ENCODE data around the gene PIANP. TPM values are rescaled to one million over a fixed set of nuclear protein-coding genes. Genes with fewer than 3 reads are reported as not detected.
"Not testable (repeated sequence)": the region's sequence is repeated elsewhere in the genome, so short reads cannot be mapped to it uniquely, and the experiment has no call there.

The PIANP gene
- total RNA-seq, 2 donors from 2014 or later = not detected

- Histone ChIP-seq H3K4me1 (no peaks in the 10 kb centered on the region), H3K9me3 (no peaks in the 10 kb centered on the region), H3K27me3 (peaks cover 0 to 2% of the 10 kb centered on the region in 2 donors), H3K4me3 (no peak overlapping the region), H3K36me3 (no peaks in the 10 kb centered on the region), H3K27ac (no peak overlapping the region)
- TF ChIP-seq CTCF (IDR thresholded peaks at IDR 0.05) = no peak
- DNase-seq (ENCODE audit: low spot score) = no peak
These were observed 8.4 kb upstream of the PIANP start for GRCh38 chr12:6708960-6709394.

- H3K27me3 ChIP-seq; H3K4me3 ChIP-seq; H3K4me1 ChIP-seq; H3K27ac ChIP-seq; H3K36me3 ChIP-seq; H3K9me3 ChIP-seq; DNase-seq (ENCODE audit: low spot score): not testable (repeated sequence)
These were observed 7.7 kb upstream of the PIANP start for GRCh38 chr12:6708351-6708750.

- H3K27me3 ChIP-seq = peaks cover 11 to 27% of the 10 kb centered on the region in 2 donors
- no peak for DNase-seq (ENCODE audit: low spot score)
These were observed 3.0 kb upstream of the PIANP start for GRCh38 chr12:6703631-6704030.

GRCh38 chr12:6701078-6701768 lies 608 bp upstream of the PIANP start:
- peak overlapping the region in 1 of 2 donors; percentile 53 for H3K4me3 ChIP-seq
- H3K27me3 ChIP-seq = peaks cover 11 to 28% of the 10 kb centered on the region in 2 donors
- TF ChIP-seq CTCF (IDR thresholded peaks at IDR 0.05) = no peak
- H3K9me3 ChIP-seq = no peaks in the 10 kb centered on the region
- H3K36me3 ChIP-seq = no peaks in the 10 kb centered on the region
- H3K4me1 ChIP-seq = peaks cover 0 to 18% of the 10 kb centered on the region in 2 donors
- no peak for DNase-seq (ENCODE audit: low spot score)
- H3K27ac ChIP-seq = no peak overlapping the region

More at GRCh38 chr12:6703631-6704030, 3.0 kb upstream of the PIANP start:
- Histone ChIP-seq H3K27ac (no peak overlapping the region), H3K4me1 (peaks cover 0 to 18% of the 10 kb centered on the region in 2 donors), H3K4me3 (no peak overlapping the region), H3K9me3 (no peaks in the 10 kb centered on the region), H3K36me3 (no peaks in the 10 kb centered on the region)
- TF ChIP-seq CTCF (IDR thresholded peaks at IDR 0.05) = no peak

GRCh38 chr12:6699989-6700645 lies 498 bp downstream of the PIANP start:
- Histone ChIP-seq H3K9me3 (no peaks in the 10 kb centered on the region), H3K27me3 (peaks cover 11 to 28% of the 10 kb centered on the region in 2 donors), H3K4me3 (peak overlapping the region; percentile 39 to 53), H3K27ac (no peak overlapping the region), H3K36me3 (no peaks in the 10 kb centered on the region), H3K4me1 (peaks cover 0 to 18% of the 10 kb centered on the region in 2 donors)
- no peak for DNase-seq (ENCODE audit: low spot score)
- no peak for TF ChIP-seq CTCF (IDR thresholded peaks at IDR 0.05)

- peak overlapping the region; percentile 39 to 53 for H3K4me3 ChIP-seq
These were observed 1.2 kb downstream of the PIANP start for GRCh38 chr12:6699259-6699988.

More at GRCh38 chr12:6699259-6699988, 1.2 kb downstream of the PIANP start:
- Histone ChIP-seq H3K4me1 (peaks cover 0 to 18% of the 10 kb centered on the region in 2 donors), H3K9me3 (no peaks in the 10 kb centered on the region), H3K36me3 (no peaks in the 10 kb centered on the region), H3K27ac (no peak overlapping the region), H3K27me3 (peaks cover 11 to 28% of the 10 kb centered on the region in 2 donors)
- DNase-seq (ENCODE audit: low spot score) = no peak
- no peak for TF ChIP-seq CTCF (IDR thresholded peaks at IDR 0.05)

Measured in right atrium auricular region (tissue), 2 donors.